Astrocyte (in vitro differentiated cells and primary cell): Measurements from ENCODE around the gene EEF2. TPM values are rescaled to one million over a fixed set of nuclear protein-coding genes. Genes with fewer than 3 reads are reported as not detected.
A peak's percentile ranks its signal among the peaks of the same experiment; 100 is the strongest.

Experiments used
- DNase-seq: peaks from one replicate; pipeline ENCODE4 v3.0.0-alpha.2; 2010; ENCODE audit warnings: low read depth
- FAIRE-seq: peaks from 2 replicates; lab custom pipeline; 2011; peaks lifted over from hg19 to GRCh38; lab: Jason Lieb, UNC
- H2AFZ ChIP-seq: 2 replicates; pipeline ENCODE4 v1.6.0; 2012; ENCODE audit warnings: low read depth, low read length, inconsistent platforms
- H3K27ac ChIP-seq: 2 replicates; pipeline ENCODE4 v1.5.1; 2011; ENCODE audit warnings: low read depth, low read length, inconsistent platforms
- H3K27me3 ChIP-seq: 2 replicates; pipeline ENCODE4 v1.6.0; 2011; ENCODE audit warnings: low read length, inconsistent platforms; ENCODE audit not compliant: insufficient read depth
- H3K36me3 ChIP-seq: 2 replicates; pipeline ENCODE4 v1.5.1; 2011; ENCODE audit warnings: low read length, inconsistent platforms; ENCODE audit not compliant: insufficient read depth
- H3K4me1 ChIP-seq: 2 replicates; pipeline ENCODE4 v1.5.1; 2011; ENCODE audit warnings: low read length, inconsistent platforms; ENCODE audit not compliant: insufficient read depth
- H3K4me2 ChIP-seq: 2 replicates; pipeline ENCODE4 v1.6.0; 2012; ENCODE audit warnings: low read length, inconsistent platforms
- H3K4me3 ChIP-seq: 2 replicates; pipeline ENCODE4 v1.5.1; 2011; ENCODE audit warnings: low read depth, mild to moderate bottlenecking, low read length, inconsistent platforms; ENCODE audit not compliant: insufficient read depth
- H3K79me2 ChIP-seq: 2 replicates; pipeline ENCODE4 v1.6.0; 2012; ENCODE audit warnings: mild to moderate bottlenecking, low read length, inconsistent platforms; ENCODE audit not compliant: insufficient read depth
- H3K9ac ChIP-seq: 2 replicates; pipeline ENCODE4 v1.6.0; 2012; ENCODE audit warnings: mild to moderate bottlenecking, low read length, inconsistent platforms
- H3K9me3 ChIP-seq: 2 replicates; pipeline ENCODE4 v1.5.1; 2012; ENCODE audit warnings: low read depth, mild to moderate bottlenecking, low read length, inconsistent platforms; ENCODE audit not compliant: insufficient read depth
- H4K20me1 ChIP-seq: 2 replicates; pipeline ENCODE4 v1.6.0; 2012; ENCODE audit warnings: low read length, inconsistent platforms; ENCODE audit not compliant: insufficient read depth
- H3K27ac Mint-ChIP-seq: one replicate; pipeline ENCODE4 v1.8.0; 2021; ENCODE audit warnings: mild to moderate bottlenecking, mixed read lengths; ENCODE audit not compliant: unreplicated experiment
- H3K27me3 Mint-ChIP-seq: one replicate; pipeline ENCODE4 v1.8.0; 2021; ENCODE audit warnings: low read depth, mixed read lengths; ENCODE audit not compliant: unreplicated experiment
- H3K36me3 Mint-ChIP-seq: one replicate; pipeline ENCODE4 v1.8.0; 2021; ENCODE audit warnings: low read depth, mixed read lengths; ENCODE audit not compliant: unreplicated experiment
- H3K4me1 Mint-ChIP-seq: one replicate; pipeline ENCODE4 v1.8.0; 2021; ENCODE audit warnings: low read depth, mixed read lengths; ENCODE audit not compliant: unreplicated experiment
- H3K4me3 Mint-ChIP-seq: one replicate; pipeline ENCODE4 v1.8.0; 2021; ENCODE audit warnings: mild to moderate bottlenecking, moderate library complexity, mixed read lengths; ENCODE audit not compliant: unreplicated experiment
- H3K9me3 Mint-ChIP-seq: one replicate; pipeline ENCODE4 v1.8.0; 2021; ENCODE audit warnings: mild to moderate bottlenecking, mixed read lengths; ENCODE audit not compliant: unreplicated experiment
- CTCF ChIP-seq: IDR thresholded peaks from 2 replicates; pipeline ENCODE4 v1.5.1; 2011; ENCODE audit warnings: low read depth, mild to moderate bottlenecking, inconsistent platforms, low read length, moderate library complexity; ENCODE audit not compliant: insufficient read depth
- EZH2 ChIP-seq: IDR thresholded peaks from 2 replicates; pipeline ENCODE4 v1.6.1; 2012; ENCODE audit warnings: mild to moderate bottlenecking, low read length, inconsistent platforms; ENCODE audit not compliant: insufficient read depth
- total RNA-seq: library from RNA; stranded (reverse); gene quantifications from 2 replicates; pipeline ENCODE4 v1.2.1, GENCODE V29; 2021

Gene EEF2
- total RNA-seq, 1 donor from 2014 or later: 2,739 TPM

- Histone ChIP-seq H4K20me1 (no peaks in the 10 kb centered on the region), H3K4me3 (no peak overlapping the region), H3K27ac (no peak overlapping the region), H3K79me2 (no peaks in the 10 kb centered on the region), H3K4me2 (no peak overlapping the region), H3K9me3 (no peaks in the 10 kb centered on the region), H3K4me1 (no peaks in the 10 kb centered on the region), H2AFZ (no peak overlapping the region), H3K9ac (no peak overlapping the region), H3K27me3 (no peaks in the 10 kb centered on the region), H3K36me3 (no peaks in the 10 kb centered on the region)
- no peak for TF ChIP-seq EZH2
- no peak for TF ChIP-seq CTCF
- Mint-ChIP-seq H3K36me3 (no peaks in the 10 kb centered on the region), H3K27ac (no peak overlapping the region), H3K4me1 (no peaks in the 10 kb centered on the region), H3K9me3 (no peaks in the 10 kb centered on the region), H3K4me3 (no peak overlapping the region), H3K27me3 (no peaks in the 10 kb centered on the region)
- DNase-seq: no peak
- no peak for FAIRE-seq
Observed at GRCh38 chr19:3995607-3996006, 10.3 kb upstream of the EEF2 start.

GRCh38 chr19:3990815-3991117, 5.5 kb upstream of the EEF2 start:
- Mint-ChIP-seq H3K4me3 (peak overlapping the region; percentile 52), H3K27me3 (no peaks in the 10 kb centered on the region), H3K4me1 (peaks cover 10% of the 10 kb centered on the region), H3K36me3 (no peaks in the 10 kb centered on the region), H3K27ac (peak overlapping the region; percentile 11), H3K9me3 (peaks cover 1% of the 10 kb centered on the region)
- Histone ChIP-seq H4K20me1 (no peaks in the 10 kb centered on the region), H2AFZ (peak overlapping the region; percentile 57), H3K79me2 (no peaks in the 10 kb centered on the region), H3K27ac (no peak overlapping the region), H3K4me1 (peaks cover 18% of the 10 kb centered on the region), H3K36me3 (no peaks in the 10 kb centered on the region), H3K9me3 (no peaks in the 10 kb centered on the region), H3K9ac (no peak overlapping the region), H3K4me2 (no peak overlapping the region), H3K27me3 (no peaks in the 10 kb centered on the region), H3K4me3 (no peak overlapping the region)
- no peak for TF ChIP-seq EZH2
- TF ChIP-seq CTCF: no peak
- FAIRE-seq (no peak), DNase-seq (no peak)

GRCh38 chr19:3987619-3988371, 2.5 kb upstream of the EEF2 start:
- H3K27me3 ChIP-seq: no peaks in the 10 kb centered on the region
- peaks cover 25% of the 10 kb centered on the region for H3K79me2 ChIP-seq
- H3K4me3 Mint-ChIP-seq: peak overlapping the region; percentile 69
- no peaks in the 10 kb centered on the region for H3K27me3 Mint-ChIP-seq
- H3K9ac ChIP-seq: peak overlapping the region; percentile 36
- H2AFZ ChIP-seq: peak overlapping the region; percentile 53
- no peak for TF ChIP-seq EZH2
- TF ChIP-seq CTCF: peak; percentile 85
- H3K4me3 ChIP-seq: peak overlapping the region; percentile 24
- peaks cover 21% of the 10 kb centered on the region for H3K4me1 Mint-ChIP-seq
- FAIRE-seq (no peak), DNase-seq (peak; percentile 33)
- H3K27ac Mint-ChIP-seq: peak overlapping the region; percentile 5
- H3K36me3 Mint-ChIP-seq: peaks cover 21% of the 10 kb centered on the region
- H3K9me3 Mint-ChIP-seq: peaks cover 3% of the 10 kb centered on the region
- H3K27ac ChIP-seq: no peak overlapping the region
- H4K20me1 ChIP-seq: peaks cover 23% of the 10 kb centered on the region
- H3K9me3 ChIP-seq: no peaks in the 10 kb centered on the region
- H3K4me2 ChIP-seq: peak overlapping the region; percentile 75
- H3K4me1 ChIP-seq: peaks cover 35% of the 10 kb centered on the region
- peaks cover 12% of the 10 kb centered on the region for H3K36me3 ChIP-seq
